ENCODE results near the gene ENTREP1.

The ENTREP1 gene

DNA sequence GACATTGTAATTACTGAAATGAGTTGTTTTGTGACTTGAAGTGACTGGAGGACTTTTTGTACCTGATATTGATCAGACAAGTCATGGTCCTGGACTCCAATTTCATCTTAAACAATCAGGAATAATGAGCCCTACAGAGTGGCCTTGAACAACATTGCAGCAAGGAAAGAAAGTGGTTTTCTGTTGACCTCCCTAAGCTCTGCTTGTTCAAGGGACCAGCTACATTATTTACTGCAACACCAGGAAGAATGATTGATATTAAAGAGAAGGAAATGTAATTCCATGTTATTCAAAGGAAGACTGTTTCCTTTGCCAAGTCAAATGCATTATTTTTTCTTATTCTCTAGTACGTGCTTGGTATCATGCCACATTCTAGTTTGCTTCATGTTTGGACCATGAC is 22.6 kb downstream of the ENTREP1 start:
- no peaks in the 10 kb centered on the region for H3K36me3 ChIP-seq (ENCODE audit: control insufficient read depth, insufficient read depth, low read length)
- H3K9me3 ChIP-seq (ENCODE audit: control insufficient read depth, low read length): no peaks in the 10 kb centered on the region
- no peaks in the 10 kb centered on the region for H3K4me1 ChIP-seq (ENCODE audit: control insufficient read depth, insufficient read depth, low read length)
- H3K4me3 ChIP-seq (ENCODE audit: low read length): no peak overlapping the region
- no peak overlapping the region for H3K9ac ChIP-seq (ENCODE audit: low read length)
- H3K27me3 ChIP-seq (ENCODE audit: control insufficient read depth, insufficient read depth, low read length): no peaks in the 10 kb centered on the region

DNA sequence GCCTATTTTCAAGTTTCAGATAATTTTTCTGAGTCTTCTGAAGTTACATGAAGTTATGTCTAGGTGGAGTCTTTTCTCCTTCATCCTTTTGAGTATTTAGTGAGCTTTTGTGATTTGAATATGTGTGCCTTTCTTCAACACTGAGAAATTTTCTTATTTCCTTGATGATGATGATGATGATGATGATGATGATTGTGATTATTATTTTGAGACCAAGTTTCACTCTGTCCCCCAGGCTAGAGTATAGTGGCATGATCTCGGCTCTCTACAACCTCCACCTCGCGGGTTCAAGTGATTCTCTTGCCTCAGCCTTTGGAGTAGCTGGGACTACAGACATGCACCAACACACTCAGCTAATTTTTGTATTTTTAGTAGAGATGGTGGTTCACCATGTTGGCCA is 26.2 kb downstream of the ENTREP1 start:
- Histone ChIP-seq H3K36me3 (ENCODE audit: control insufficient read depth, insufficient read depth, low read length) (no peaks in the 10 kb centered on the region), H3K9me3 (ENCODE audit: control insufficient read depth, low read length) (no peaks in the 10 kb centered on the region), H3K9ac (ENCODE audit: low read length) (no peak overlapping the region), H3K27me3 (ENCODE audit: control insufficient read depth, insufficient read depth, low read length) (no peaks in the 10 kb centered on the region), H3K4me1 (ENCODE audit: control insufficient read depth, insufficient read depth, low read length) (no peaks in the 10 kb centered on the region), H3K4me3 (ENCODE audit: low read length) (no peak overlapping the region)

GRCh38 chr9:69355232-69355631 is 30.2 kb downstream of the ENTREP1 start:
- Histone ChIP-seq H3K9ac (ENCODE audit: low read length) (no peak overlapping the region), H3K4me3 (ENCODE audit: low read length) (no peak overlapping the region), H3K36me3 (ENCODE audit: control insufficient read depth, insufficient read depth, low read length) (no peaks in the 10 kb centered on the region), H3K27me3 (ENCODE audit: control insufficient read depth, insufficient read depth, low read length) (no peaks in the 10 kb centered on the region), H3K9me3 (ENCODE audit: control insufficient read depth, low read length) (no peaks in the 10 kb centered on the region), H3K4me1 (ENCODE audit: control insufficient read depth, insufficient read depth, low read length) (peaks cover 13% of the 10 kb centered on the region)

DNA sequence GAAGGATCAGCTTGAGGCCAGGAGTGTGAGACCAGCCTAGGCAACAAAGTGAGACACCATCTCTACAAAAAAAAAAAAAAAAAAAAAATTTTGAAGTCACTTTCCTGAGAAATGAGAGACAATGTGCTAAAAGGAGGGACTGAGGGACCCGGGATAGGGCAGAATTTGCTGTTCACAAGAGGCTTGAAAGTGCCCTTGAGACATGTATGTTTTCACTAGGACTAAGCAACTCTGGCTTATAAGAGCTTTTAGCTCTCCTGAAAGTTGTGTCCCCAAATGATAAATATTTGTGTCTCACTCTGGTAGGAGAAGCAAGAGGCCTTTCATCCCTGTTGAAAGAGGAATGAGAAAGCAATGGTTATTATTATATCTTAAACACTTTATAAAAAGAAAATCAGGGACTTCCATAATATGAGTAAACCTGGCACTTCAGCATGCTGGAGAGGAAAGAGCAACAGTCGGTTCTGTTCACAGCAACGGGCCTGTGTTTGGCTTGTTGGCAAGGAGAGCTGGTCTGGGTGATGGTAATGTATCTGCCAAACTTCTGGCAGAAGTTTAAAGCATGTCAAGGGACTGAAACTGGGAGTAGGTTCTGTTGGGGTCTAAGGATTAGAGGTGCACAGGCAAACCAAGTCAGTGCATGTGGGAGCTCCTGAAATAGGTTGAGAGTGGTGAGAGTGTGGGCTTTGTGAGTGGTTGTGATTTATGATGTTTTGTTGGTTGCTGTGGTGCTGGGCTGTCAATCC is 32.2 kb downstream of the ENTREP1 start:
- no peaks in the 10 kb centered on the region for H3K27me3 ChIP-seq (ENCODE audit: control insufficient read depth, insufficient read depth, low read length)
- peaks cover 13% of the 10 kb centered on the region for H3K4me1 ChIP-seq (ENCODE audit: control insufficient read depth, insufficient read depth, low read length)
- H3K36me3 ChIP-seq (ENCODE audit: control insufficient read depth, insufficient read depth, low read length): no peaks in the 10 kb centered on the region
- H3K9ac ChIP-seq (ENCODE audit: low read length): peak overlapping the region; percentile 4
- no peaks in the 10 kb centered on the region for H3K9me3 ChIP-seq (ENCODE audit: control insufficient read depth, low read length)
- no peak overlapping the region for H3K4me3 ChIP-seq (ENCODE audit: low read length)

DNA sequence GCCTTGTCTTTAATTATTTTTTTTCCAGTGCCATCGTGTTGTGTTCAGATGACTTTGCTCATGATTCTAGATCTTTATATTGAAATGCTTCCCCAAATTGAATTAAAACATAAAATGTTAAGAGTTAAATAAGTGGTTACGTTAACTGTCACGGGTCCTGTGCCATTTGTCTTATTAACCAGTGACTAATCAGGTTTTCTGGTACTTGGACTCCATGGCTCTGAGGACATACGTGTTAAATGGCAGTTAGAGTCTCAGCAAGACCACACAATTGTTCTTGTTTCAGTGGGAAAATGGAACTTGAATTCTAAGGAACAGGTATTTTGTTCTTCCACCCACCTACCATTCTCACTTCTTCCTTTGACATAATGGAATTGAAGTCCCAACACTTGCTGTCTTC is 32.8 kb downstream of the ENTREP1 start:
- H3K4me1 ChIP-seq (ENCODE audit: control insufficient read depth, insufficient read depth, low read length): peaks cover 13% of the 10 kb centered on the region
- H3K36me3 ChIP-seq (ENCODE audit: control insufficient read depth, insufficient read depth, low read length): no peaks in the 10 kb centered on the region
- H3K4me3 ChIP-seq (ENCODE audit: low read length): no peak overlapping the region
- no peaks in the 10 kb centered on the region for H3K27me3 ChIP-seq (ENCODE audit: control insufficient read depth, insufficient read depth, low read length)
- no peak overlapping the region for H3K9ac ChIP-seq (ENCODE audit: low read length)
- no peaks in the 10 kb centered on the region for H3K9me3 ChIP-seq (ENCODE audit: control insufficient read depth, low read length)

DNA sequence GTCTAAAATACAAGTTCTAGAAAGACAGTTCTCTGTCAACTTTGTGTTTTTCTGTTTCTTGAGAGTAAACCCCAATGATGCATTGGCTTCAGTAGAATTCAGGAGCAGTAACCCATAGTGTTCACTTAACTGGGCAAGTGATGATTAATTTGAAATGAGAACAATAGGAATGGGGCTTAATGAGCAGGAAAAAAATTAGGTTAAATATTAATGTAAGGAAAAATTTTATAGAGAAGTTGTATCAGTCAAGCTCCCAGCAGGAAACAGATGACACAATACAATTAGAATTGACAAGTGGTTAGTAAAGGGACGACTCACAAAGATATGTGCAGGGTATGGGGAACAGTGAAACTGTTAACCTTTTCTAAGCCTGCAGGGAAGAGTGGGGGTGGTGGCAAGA is 38.2 kb downstream of the ENTREP1 start:
- Histone ChIP-seq H3K9ac (ENCODE audit: low read length) (no peak overlapping the region), H3K27me3 (ENCODE audit: control insufficient read depth, insufficient read depth, low read length) (no peaks in the 10 kb centered on the region), H3K4me3 (ENCODE audit: low read length) (no peak overlapping the region), H3K9me3 (ENCODE audit: control insufficient read depth, low read length) (no peaks in the 10 kb centered on the region), H3K36me3 (ENCODE audit: control insufficient read depth, insufficient read depth, low read length) (no peaks in the 10 kb centered on the region), H3K4me1 (ENCODE audit: control insufficient read depth, insufficient read depth, low read length) (no peaks in the 10 kb centered on the region)

- Histone ChIP-seq H3K36me3 (ENCODE audit: control insufficient read depth, insufficient read depth, low read length) (no peaks in the 10 kb centered on the region), H3K9me3 (ENCODE audit: control insufficient read depth, low read length) (no peaks in the 10 kb centered on the region), H3K4me3 (ENCODE audit: low read length) (no peak overlapping the region), H3K4me1 (ENCODE audit: control insufficient read depth, insufficient read depth, low read length) (no peaks in the 10 kb centered on the region), H3K9ac (ENCODE audit: low read length) (no peak overlapping the region), H3K27me3 (ENCODE audit: control insufficient read depth, insufficient read depth, low read length) (no peaks in the 10 kb centered on the region)
Measured at GRCh38 chr9:69364510-69365150, 39.6 kb downstream of the ENTREP1 start.

- Histone ChIP-seq H3K9me3 (ENCODE audit: control insufficient read depth, low read length) (no peaks in the 10 kb centered on the region), H3K36me3 (ENCODE audit: control insufficient read depth, insufficient read depth, low read length) (no peaks in the 10 kb centered on the region), H3K4me3 (ENCODE audit: low read length) (no peak overlapping the region), H3K4me1 (ENCODE audit: control insufficient read depth, insufficient read depth, low read length) (peaks cover 7% of the 10 kb centered on the region), H3K27me3 (ENCODE audit: control insufficient read depth, insufficient read depth, low read length) (no peaks in the 10 kb centered on the region), H3K9ac (ENCODE audit: low read length) (no peak overlapping the region)
Measured at GRCh38 chr9:69370430-69370829, 45.4 kb downstream of the ENTREP1 start.

DNA sequence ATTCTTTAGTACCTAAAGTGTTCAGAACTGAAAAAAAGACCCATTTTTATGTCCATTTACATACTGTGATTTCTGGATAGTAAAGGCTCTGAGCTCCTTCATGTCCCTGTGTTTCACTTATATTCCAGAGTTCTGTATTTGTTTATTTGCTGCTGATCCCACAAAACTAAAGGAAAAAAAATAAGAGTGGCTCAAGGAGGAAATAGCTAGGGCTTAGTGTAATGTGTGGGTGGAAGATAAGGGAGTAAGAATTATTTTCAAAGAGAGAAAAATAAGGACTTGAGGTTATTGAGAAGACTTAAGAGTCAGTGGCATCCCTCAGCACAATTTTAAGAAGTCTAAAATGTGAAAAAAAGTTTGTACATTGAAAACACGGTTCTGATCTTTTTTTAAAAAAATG is 46.0 kb downstream of the ENTREP1 start:
- no peaks in the 10 kb centered on the region for H3K9me3 ChIP-seq (ENCODE audit: control insufficient read depth, low read length)
- no peak overlapping the region for H3K4me3 ChIP-seq (ENCODE audit: low read length)
- H3K4me1 ChIP-seq (ENCODE audit: control insufficient read depth, insufficient read depth, low read length): peaks cover 7% of the 10 kb centered on the region
- H3K27me3 ChIP-seq (ENCODE audit: control insufficient read depth, insufficient read depth, low read length): no peaks in the 10 kb centered on the region
- H3K9ac ChIP-seq (ENCODE audit: low read length): no peak overlapping the region
- H3K36me3 ChIP-seq (ENCODE audit: control insufficient read depth, insufficient read depth, low read length): no peaks in the 10 kb centered on the region

DNA sequence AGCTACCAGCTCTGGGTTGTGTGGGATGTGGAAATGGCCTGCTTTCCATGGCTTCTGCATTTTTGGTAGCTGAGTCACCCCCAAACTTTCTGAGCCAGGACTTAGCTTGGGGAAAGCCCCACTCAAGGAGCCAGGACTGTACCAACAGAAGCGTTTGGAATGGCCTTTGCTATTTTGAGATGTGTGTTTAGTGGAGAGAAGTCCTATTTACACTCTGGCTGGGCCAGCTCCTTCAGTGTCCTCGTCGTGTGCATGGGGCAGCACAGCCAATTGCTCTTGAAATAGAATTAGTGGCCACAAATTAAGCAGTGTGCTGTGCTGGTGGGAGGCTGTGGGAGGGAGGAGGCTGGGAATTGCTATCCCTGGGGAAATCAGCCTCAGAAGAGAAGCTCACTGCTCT is 51.6 kb downstream of the ENTREP1 start:
- H3K4me3 ChIP-seq (ENCODE audit: low read length): no peak overlapping the region
- no peaks in the 10 kb centered on the region for H3K27me3 ChIP-seq (ENCODE audit: control insufficient read depth, insufficient read depth, low read length)
- H3K36me3 ChIP-seq (ENCODE audit: control insufficient read depth, insufficient read depth, low read length): no peaks in the 10 kb centered on the region
- no peaks in the 10 kb centered on the region for H3K9me3 ChIP-seq (ENCODE audit: control insufficient read depth, low read length)
- no peak overlapping the region for H3K9ac ChIP-seq (ENCODE audit: low read length)
- H3K4me1 ChIP-seq (ENCODE audit: control insufficient read depth, insufficient read depth, low read length): peaks cover 16% of the 10 kb centered on the region

- no peaks in the 10 kb centered on the region for H3K27me3 ChIP-seq (ENCODE audit: control insufficient read depth, insufficient read depth, low read length)
- H3K36me3 ChIP-seq (ENCODE audit: control insufficient read depth, insufficient read depth, low read length): no peaks in the 10 kb centered on the region
- H3K9ac ChIP-seq (ENCODE audit: low read length): no peak overlapping the region
- no peak overlapping the region for H3K4me3 ChIP-seq (ENCODE audit: low read length)
- peaks cover 15% of the 10 kb centered on the region for H3K4me1 ChIP-seq (ENCODE audit: control insufficient read depth, insufficient read depth, low read length)
- H3K9me3 ChIP-seq (ENCODE audit: control insufficient read depth, low read length): no peaks in the 10 kb centered on the region
Measured at GRCh38 chr9:69377291-69377690, 52.3 kb downstream of the ENTREP1 start.

DNA sequence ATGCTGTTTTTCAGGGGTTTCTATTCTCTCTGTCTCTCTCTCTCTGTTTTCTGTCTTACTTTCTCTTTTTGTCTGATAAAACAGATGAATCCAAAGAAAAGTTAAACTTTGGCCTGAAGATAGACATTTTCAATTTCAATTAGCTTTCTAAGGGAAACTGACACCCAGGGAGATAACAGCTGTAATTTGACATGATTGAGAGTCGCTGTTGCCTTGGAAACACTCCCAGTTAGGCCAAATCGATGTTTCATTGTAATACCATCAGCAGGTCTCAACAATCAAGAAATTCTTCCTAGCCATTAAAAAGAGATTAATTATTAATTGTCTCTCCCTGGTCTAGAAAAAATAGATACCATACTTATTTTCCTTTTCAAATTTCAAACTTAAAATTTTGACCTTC is 53.0 kb downstream of the ENTREP1 start:
- Histone ChIP-seq H3K9ac (ENCODE audit: low read length) (no peak overlapping the region), H3K9me3 (ENCODE audit: control insufficient read depth, low read length) (no peaks in the 10 kb centered on the region), H3K4me3 (ENCODE audit: low read length) (no peak overlapping the region), H3K27me3 (ENCODE audit: control insufficient read depth, insufficient read depth, low read length) (no peaks in the 10 kb centered on the region), H3K4me1 (ENCODE audit: control insufficient read depth, insufficient read depth, low read length) (peaks cover 15% of the 10 kb centered on the region), H3K36me3 (ENCODE audit: control insufficient read depth, insufficient read depth, low read length) (no peaks in the 10 kb centered on the region)
